HG03520 (cell line): ENCODE results near the gene OTOP2.
"Not testable (repeated sequence)": the region's sequence is repeated elsewhere in the genome, so short reads cannot be mapped to it uniquely, and the experiment has no call there.

Source experiments
- ATAC-seq: cut with Tn5 transposase; IDR thresholded peaks from one replicate; pipeline ENCODE4 v1.9.1; 2021; ENCODE audit warnings: mild to moderate bottlenecking, moderate library complexity; ENCODE audit not compliant: unreplicated experiment

OTOP2 gene

DNA sequence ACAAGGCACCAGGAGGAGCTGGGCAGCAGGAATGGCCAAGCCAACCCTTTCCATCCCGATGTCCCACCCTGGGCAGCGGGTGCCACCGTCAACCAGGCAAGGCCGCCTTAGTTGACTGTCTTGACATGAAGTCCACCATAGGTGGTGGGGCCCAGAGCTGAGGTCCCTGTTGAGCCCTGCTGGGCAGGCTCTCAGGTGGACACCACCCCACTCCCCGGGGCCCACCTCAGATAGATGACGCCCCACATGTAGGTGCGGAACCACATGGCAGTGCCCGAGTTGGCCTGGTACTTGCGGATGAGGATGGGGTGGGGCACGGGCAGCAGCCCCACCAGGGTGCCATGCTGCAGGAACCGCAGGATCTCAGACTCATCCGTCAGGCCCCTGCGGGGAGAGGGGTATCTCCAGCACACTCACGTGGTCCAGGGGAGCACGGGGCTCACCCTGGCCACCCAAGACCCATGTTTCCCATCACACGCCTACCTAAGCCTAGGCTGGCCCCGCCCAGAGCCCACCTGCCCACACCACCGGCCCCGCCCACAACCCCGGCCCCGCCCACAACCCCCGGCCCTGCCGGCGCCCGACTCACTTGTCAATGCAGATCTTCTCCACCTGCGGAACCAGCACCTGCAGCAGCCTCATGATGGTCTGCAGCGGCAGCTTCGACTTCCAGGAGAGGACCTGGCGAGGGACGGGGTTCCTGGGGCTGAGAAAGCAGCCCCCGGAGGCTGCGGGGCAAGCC, 27.8 kb downstream of the OTOP2 start:
- ATAC-seq = no peak

- ATAC-seq = no peak
These were observed 28.5 kb downstream of the OTOP2 start for GRCh38 chr17:74952431-74953133.

DNA sequence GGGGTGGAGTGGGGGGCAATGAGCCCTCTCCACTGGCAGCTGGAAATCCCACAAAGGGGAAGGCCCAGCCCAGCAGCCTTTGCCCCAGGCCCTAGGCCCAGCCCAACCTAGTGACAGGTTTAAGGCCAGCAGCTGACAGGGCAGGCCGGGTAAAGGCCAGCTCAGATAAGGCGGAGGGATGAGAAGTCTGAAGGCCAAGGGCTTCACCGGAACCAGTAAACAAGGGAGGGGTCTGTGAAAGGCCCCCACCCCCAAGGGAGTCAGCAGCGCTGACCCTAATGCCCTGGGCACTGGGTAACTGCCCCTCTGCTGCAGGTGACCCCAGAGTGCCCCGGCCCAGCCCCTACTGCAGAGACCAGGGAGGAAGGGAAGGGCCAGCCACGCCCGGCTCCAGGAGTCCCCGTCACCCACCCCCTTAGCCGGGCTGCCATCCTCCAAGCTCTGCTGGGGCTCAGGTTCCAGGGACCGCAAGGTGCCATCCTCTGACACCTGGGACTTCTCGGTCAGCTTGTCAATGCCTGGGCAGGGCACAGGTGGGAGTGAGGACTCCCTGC, 29.1 kb downstream of the OTOP2 start:
- ATAC-seq = no peak

GRCh38 chr17:74954115-74954514, 30.0 kb downstream of the OTOP2 start:
- no peak for ATAC-seq

- ATAC-seq = no peak
These were observed 30.8 kb downstream of the OTOP2 start for GRCh38 chr17:74954665-74955421.

DNA sequence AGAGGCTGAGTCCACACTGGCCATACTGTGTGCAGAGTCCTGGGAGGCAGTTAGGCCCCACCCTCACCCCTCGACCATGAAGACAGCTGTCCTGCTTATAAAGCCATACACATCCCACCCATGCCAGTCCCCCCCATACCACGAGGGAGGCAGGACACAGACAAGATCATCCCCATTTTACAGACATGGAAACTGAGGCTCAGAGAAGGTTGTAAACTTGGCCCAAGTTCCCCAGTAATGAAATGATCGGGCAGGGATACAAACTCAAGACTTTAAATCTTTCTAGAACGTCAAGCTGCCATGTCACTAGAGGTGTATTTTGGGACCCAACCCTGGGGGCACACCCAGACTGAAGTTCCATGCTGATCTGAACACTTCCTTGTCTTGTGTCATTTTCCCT, 32.0 kb downstream of the OTOP2 start:
- no peak for ATAC-seq

DNA sequence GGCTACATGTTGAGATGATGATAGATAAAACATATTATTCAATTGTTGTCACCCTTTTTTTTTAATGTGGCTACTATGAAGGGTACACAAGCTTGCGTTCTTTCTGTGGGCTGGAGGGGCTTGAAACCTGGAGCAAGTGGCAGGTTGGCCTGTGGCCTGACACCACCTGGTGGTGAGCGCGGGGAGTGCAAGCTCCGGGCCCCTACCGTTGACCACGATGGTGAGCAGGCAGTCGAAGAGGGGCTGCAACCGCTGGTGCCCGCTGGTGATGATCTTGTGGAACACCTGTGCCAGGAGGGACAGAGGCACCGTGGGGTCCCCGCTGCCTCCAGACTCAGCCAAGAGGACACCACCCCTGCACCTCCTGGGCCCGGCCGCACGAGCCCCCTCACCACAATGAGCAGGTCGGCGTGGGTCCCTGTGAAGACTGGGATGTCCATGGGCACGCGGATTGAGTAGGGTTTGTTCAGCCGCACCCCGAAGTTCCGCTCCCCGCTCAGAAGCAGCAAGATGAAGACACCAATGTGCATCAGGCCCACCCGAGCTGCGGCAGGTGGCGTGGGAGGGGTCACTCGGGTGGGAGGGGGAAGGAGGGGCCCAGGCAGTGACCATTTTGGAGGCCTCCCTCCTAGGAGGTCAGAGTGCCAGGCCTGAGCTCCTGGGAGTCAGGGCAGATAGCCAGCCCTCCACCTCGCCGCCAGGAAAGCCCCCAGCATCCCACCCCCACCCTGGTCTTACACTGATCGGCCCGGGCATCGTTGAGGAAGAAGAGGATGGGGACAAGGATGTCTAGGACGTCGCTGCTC, 34.1 kb downstream of the OTOP2 start:
- no peak for ATAC-seq

DNA sequence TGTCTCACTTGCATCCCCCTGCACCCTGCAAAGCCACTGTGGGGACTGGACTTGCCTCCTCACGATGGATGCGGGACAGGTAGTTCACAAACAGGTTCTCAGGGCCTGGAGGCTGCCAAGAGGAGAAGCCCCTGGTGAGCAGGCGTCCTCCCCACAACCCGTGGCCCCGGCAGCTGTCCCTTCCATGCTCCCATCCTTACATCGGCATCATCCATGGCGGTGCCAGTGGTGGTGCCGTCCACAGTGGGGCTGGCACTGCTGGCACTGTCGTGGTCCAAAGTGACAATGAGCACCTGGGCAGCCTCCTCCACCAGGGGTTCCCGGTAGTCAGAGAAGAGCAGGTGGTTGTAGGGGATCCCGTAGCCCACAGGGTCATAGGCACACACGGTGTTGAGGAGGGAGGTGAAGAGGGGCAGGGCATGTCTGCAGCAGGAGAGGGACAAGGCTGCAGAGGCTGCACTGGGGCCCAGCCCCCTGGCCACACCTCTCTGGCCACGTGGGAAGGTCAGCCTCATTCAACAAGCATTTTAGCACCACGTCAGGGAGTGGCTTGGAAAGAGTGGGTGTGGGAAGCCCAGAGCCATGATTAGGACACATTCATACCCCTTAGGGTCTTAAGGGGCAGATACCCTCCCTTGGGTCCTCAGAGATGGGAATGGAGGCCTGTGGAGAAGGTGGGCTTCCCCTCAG, 35.9 kb downstream of the OTOP2 start:
- ATAC-seq = no peak

- ATAC-seq = no peak
These were observed 36.7 kb downstream of the OTOP2 start for GRCh38 chr17:74960570-74961342.

DNA sequence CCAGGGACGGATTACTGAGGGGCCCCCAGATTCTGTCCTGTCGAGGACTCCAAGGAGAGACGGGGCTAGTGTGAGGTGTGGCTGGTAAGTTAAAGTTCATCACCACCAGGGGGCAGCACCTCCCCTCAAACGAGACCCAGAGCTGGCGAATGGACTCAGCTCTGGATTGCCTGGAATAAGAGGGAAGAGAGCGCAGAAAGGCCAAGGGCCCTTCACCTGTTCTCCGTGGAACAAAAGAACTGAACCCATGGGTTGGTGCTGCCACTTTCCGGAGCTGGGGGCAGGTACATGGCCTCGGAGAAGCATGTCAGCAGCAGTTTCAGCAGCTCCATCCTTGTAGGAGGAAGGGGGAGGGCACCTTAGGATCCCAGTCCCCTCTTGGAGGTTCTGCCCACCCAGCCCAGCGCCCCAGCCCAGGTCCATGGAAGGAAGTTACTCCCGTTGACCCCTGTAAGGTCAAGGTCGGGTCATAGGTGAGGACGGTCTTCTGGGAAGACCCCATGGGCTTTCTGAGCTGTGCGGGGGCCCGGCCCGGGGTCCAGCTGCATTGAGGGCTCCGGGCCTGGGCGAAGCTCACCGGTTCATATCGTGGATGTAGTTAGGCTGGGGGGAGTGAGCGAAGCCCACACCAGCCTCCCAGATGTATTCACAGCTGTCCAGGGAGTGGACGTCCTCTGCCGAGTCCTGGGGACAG, 37.7 kb downstream of the OTOP2 start:
- no peak for ATAC-seq

GRCh38 chr17:74962622-74963394, 38.7 kb downstream of the OTOP2 start:
- ATAC-seq = no peak

DNA sequence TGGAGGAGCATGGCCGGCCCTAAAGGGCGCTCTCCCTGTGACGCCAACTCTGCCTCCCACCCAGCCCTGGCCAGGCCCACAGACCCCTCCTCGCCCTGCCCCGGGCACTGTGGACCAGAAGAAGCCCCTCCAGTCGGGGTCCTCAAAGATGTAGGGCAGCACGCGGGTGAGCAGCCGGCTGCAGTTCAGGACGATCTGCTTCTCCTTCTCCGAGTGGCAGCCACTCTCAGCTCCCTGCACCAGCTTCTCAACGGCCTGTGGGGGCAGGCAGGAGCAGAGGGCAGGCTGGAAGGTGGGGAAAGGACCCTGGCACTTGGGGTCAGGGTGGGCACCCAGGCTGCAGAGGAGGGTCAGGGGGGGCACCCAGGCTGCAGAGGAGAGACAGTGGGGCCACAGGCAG, 39.6 kb downstream of the OTOP2 start:
- ATAC-seq = no peak

- no peak for ATAC-seq
These were observed 40.2 kb downstream of the OTOP2 start for GRCh38 chr17:74964246-74964761.

- no peak for ATAC-seq
These were observed 41.0 kb downstream of the OTOP2 start for GRCh38 chr17:74964988-74965622.

- no peak for ATAC-seq
These were observed 44.3 kb downstream of the OTOP2 start for GRCh38 chr17:74968361-74968780.

- not testable (repeated sequence) for ATAC-seq
These were observed 45.4 kb downstream of the OTOP2 start for GRCh38 chr17:74969501-74969900.

- ATAC-seq = no peak
These were observed 46.3 kb downstream of the OTOP2 start for GRCh38 chr17:74970395-74970794.
